ENCODE measurements around the gene OR2T4. TPM values are rescaled to one million over a fixed set of nuclear protein-coding genes. Genes with fewer than 3 reads are reported as not detected.

Gene OR2T4
- total RNA-seq (not detected), total RNA-seq (0 reads per million in 172 experiments)
- not detected for polyA plus RNA-seq (2013, experiment 1 of 2)
- polyA plus RNA-seq (2013, experiment 2 of 2), result not detected

DNA sequence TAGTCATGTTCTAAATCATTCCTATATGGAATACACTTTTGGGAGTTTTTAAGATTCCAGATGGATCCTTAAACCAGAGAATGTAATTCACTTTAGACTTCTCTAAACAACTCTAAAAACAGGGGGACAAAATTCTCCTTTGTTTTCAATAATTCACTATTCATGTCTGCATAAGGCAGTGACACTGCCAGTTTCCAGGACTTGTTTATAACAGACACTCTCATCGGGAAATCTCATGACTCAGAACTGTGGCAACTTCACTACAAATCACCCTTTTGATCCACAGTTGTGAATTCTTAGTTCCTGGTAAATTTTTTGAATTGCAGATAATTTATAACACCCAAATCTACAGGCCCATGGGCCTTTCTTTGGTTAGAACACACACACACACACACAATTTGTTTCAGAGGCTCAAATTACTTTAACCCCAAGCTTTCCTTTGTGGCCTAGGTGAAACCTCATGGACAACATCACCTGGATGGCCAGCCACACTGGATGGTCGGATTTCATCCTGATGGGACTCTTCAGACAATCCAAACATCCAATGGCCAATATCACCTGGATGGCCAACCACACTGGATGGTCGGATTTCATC, at the start of gene OR2T4:
TSS of gene OR2T4 (plus strand) at position 545 of the 595 bp plus-strand sequence. CDS start at position 545, 0 bp downstream.
- no peaks in the 10 kb centered on the region for H3K4me1 ChIP-seq (ENCODE audit: insufficient read depth, low read length)
- intact Hi-C loops (cut with DNase I, micrococcal nuclease), result no loop called here
- TF ChIP-seq, protein P1, sequence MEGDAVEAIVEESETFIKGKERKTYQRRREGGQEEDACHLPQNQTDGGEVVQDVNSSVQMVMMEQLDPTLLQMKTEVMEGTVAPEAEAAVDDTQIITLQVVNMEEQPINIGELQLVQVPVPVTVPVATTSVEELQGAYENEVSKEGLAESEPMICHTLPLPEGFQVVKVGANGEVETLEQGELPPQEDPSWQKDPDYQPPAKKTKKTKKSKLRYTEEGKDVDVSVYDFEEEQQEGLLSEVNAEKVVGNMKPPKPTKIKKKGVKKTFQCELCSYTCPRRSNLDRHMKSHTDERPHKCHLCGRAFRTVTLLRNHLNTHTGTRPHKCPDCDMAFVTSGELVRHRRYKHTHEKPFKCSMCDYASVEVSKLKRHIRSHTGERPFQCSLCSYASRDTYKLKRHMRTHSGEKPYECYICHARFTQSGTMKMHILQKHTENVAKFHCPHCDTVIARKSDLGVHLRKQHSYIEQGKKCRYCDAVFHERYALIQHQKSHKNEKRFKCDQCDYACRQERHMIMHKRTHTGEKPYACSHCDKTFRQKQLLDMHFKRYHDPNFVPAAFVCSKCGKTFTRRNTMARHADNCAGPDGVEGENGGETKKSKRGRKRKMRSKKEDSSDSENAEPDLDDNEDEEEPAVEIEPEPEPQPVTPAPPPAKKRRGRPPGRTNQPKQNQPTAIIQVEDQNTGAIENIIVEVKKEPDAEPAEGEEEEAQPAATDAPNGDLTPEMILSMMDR (IDR thresholded peaks at IDR 0.05), result no peak
- no peaks in the 10 kb centered on the region for H3K36me3 ChIP-seq (ENCODE audit: insufficient read depth, low read length)
- Mint-ChIP-seq H3K27me3 (peaks cover 4% of the 10 kb centered on the region), H3K27ac (no peak within 1 kb of the TSS), H3K36me3 (ENCODE audit: low read depth) (no peaks in the 10 kb centered on the region), H3K4me3 (no peak within 1 kb of the TSS), H3K9me3 (peaks cover 3% of the 10 kb centered on the region), H3K4me1 (ENCODE audit: low read depth) (no peaks in the 10 kb centered on the region)
- CTCF ChIA-PET, result no interaction called here
- POLR2A ChIA-PET, result no interaction called here
- DNase-seq, result no peak
- H3K9me3 ChIP-seq (ENCODE audit: control insufficient read depth in 1 of 2, insufficient read depth in 1 of 2, low read length in 2 of 2), result no peaks in the 10 kb centered on the region
- no peak within 1 kb of the TSS for H3K27ac ChIP-seq (ENCODE audit: low read depth in 1 of 2, low read length in 2 of 2)
- no peak for ATAC-seq (ENCODE audit: poor library complexity)
- no peak within 1 kb of the TSS for H3K4me3 ChIP-seq (ENCODE audit: low read length)
- H3K27me3 ChIP-seq (ENCODE audit: control insufficient read depth in 1 of 2, insufficient read depth in 2 of 2, low read length in 2 of 2), result peaks cover 0 to 3% of the 10 kb centered on the region in 2 experiments

DNA sequence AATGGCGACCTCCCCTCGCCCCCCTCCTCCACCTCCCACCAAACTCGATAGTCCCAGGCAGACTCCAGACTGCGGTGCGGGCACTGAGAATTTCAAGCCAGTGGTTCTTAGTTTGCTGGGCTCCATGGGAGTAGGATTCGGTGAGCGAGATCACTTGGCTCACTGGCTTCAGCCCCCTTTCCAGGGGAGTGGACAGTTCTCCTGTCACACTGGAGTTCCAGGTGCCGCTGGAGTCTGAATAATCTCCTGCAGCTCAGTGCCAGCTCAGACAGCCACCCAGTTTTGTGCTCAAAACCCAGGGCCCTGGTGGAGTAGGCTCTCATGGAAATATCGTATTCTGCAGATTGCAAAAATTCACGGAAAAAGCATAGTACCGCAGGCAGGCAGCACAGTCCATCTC, 44.7 kb upstream of the OR2T4 start:
- peaks cover 8% of the 10 kb centered on the region for H3K27me3 Mint-ChIP-seq
- intact Hi-C loops (cut with DNase I, micrococcal nuclease), result no loop called here
- DNase-seq, result no peak
- no peak overlapping the region for H3K27ac Mint-ChIP-seq
- H3K4me3 Mint-ChIP-seq, result no peak overlapping the region
- POLR2A ChIA-PET, result no interaction called here
- no peak for ATAC-seq (ENCODE audit: poor library complexity)
- Histone ChIP-seq H3K4me1 (ENCODE audit: insufficient read depth, low read length) (no peaks in the 10 kb centered on the region), H3K36me3 (ENCODE audit: insufficient read depth, low read length) (no peaks in the 10 kb centered on the region), H3K4me3 (ENCODE audit: low read length) (no peak overlapping the region), H3K27ac (ENCODE audit: low read depth in 1 of 2, low read length in 2 of 2) (no peak overlapping the region), H3K9me3 (ENCODE audit: control insufficient read depth in 1 of 2, insufficient read depth in 1 of 2, low read length in 2 of 2) (peaks cover 0 to 17% of the 10 kb centered on the region in 2 experiments), H3K27me3 (ENCODE audit: control insufficient read depth in 1 of 2, insufficient read depth in 2 of 2, low read length in 2 of 2) (peaks cover 0 to 7% of the 10 kb centered on the region in 2 experiments)
- no peaks in the 10 kb centered on the region for H3K9me3 Mint-ChIP-seq
- no peaks in the 10 kb centered on the region for H3K4me1 Mint-ChIP-seq (ENCODE audit: low read depth)
- TF ChIP-seq, protein P1 (IDR thresholded peaks at IDR 0.05), result no peak
- H3K36me3 Mint-ChIP-seq (ENCODE audit: low read depth), result no peaks in the 10 kb centered on the region
- CTCF ChIA-PET, result no interaction called here

- no peaks in the 10 kb centered on the region for H3K36me3 Mint-ChIP-seq (ENCODE audit: low read depth)
Measured at GRCh38 chr1:248324468-248324867, 37.0 kb upstream of the OR2T4 start, which contains the start of gene OR2M7. OR2M7 (minus strand) TSS chr1:248324568; CDS start chr1:248324568, 0 bp downstream.

More at GRCh38 chr1:248324468-248324867, 37.0 kb upstream of the OR2T4 start, which contains the start of gene OR2M7:
- Mint-ChIP-seq H3K27me3 (no peaks in the 10 kb centered on the region), H3K4me3 (no peak within 1 kb of the TSS), H3K9me3 (no peaks in the 10 kb centered on the region), H3K27ac (no peak within 1 kb of the TSS), H3K4me1 (ENCODE audit: low read depth) (no peaks in the 10 kb centered on the region)
- no peak within 1 kb of the TSS for H3K27ac ChIP-seq (ENCODE audit: low read depth in 1 of 2, low read length in 2 of 2)
- no peaks in the 10 kb centered on the region for H3K27me3 ChIP-seq (ENCODE audit: control insufficient read depth in 1 of 2, insufficient read depth in 2 of 2, low read length in 2 of 2)
- H3K36me3 ChIP-seq (ENCODE audit: insufficient read depth, low read length), result no peaks in the 10 kb centered on the region
- POLR2A ChIA-PET, result no interaction called here
- TF ChIP-seq, protein P1 (IDR thresholded peaks at IDR 0.05), result no peak
- no peak for DNase-seq
- H3K4me1 ChIP-seq (ENCODE audit: insufficient read depth, low read length), result no peaks in the 10 kb centered on the region
- intact Hi-C loops (cut with DNase I, micrococcal nuclease), result no loop called here
- ATAC-seq (ENCODE audit: poor library complexity), result no peak
- no peak within 1 kb of the TSS for H3K4me3 ChIP-seq (ENCODE audit: low read length)
- CTCF ChIA-PET, result no interaction called here
- H3K9me3 ChIP-seq (ENCODE audit: control insufficient read depth in 1 of 2, insufficient read depth in 1 of 2, low read length in 2 of 2), result no peaks in the 10 kb centered on the region
